Liver (tissue), 3 donors: ENCODE measurements around the gene UBE2M.

Source experiments
- EGR1 ChIP-seq, 2 donors: IDR thresholded peaks; 2 replicates each; pipeline ENCODE4 v1.6.1; 2016 to 2018; ENCODE audit warnings: antibody characterized with exemption in 2 of 2, low read depth in 2 of 2
- FOXA1 ChIP-seq: IDR thresholded peaks from 2 replicates; pipeline ENCODE4 v1.6.1; 2016; ENCODE audit warnings: antibody characterized with exemption
- GABPA ChIP-seq, 2 donors: IDR thresholded peaks in 1 of 2; conservative IDR thresholded peaks in 1 of 2; 2 replicates each; pipeline ENCODE4 v1.6.1; 2016; ENCODE audit warnings: antibody characterized with exemption in 2 of 2, mild to moderate bottlenecking in 1 of 2, moderate library complexity in 1 of 2
- JUND ChIP-seq, 2 donors: IDR thresholded peaks; 2 replicates each; pipeline ENCODE4 v1.6.1; 2016; ENCODE audit warnings: antibody characterized with exemption in 2 of 2
- NR2F2 ChIP-seq: IDR thresholded peaks from 2 replicates; pipeline ENCODE4 v1.6.1; 2016; ENCODE audit warnings: antibody characterized with exemption
- RAD21 ChIP-seq, 2 donors: IDR thresholded peaks; 2 replicates each; pipeline ENCODE4 v1.6.1; 2016; ENCODE audit warnings: antibody characterized with exemption in 2 of 2, mild to moderate bottlenecking in 2 of 2
- RXRA ChIP-seq, 2 donors: IDR thresholded peaks; 2 replicates each; pipeline ENCODE4 v1.6.1; 2017 to 2018; ENCODE audit warnings: antibody characterized with exemption in 2 of 2, mild to moderate bottlenecking in 1 of 2
- SP1 ChIP-seq: IDR thresholded peaks from 2 replicates; pipeline ENCODE4 v1.6.1; 2018; ENCODE audit warnings: antibody characterized with exemption, mild to moderate bottlenecking
- TAF1 ChIP-seq: conservative IDR thresholded peaks from 2 replicates; pipeline ENCODE4 v1.6.1; 2016; ENCODE audit warnings: antibody characterized with exemption, mild to moderate bottlenecking
- TF ChIP-seq, protein P1 (sequence below): fragments of 150-350 bp; IDR thresholded peaks from 2 replicates; pipeline ENCODE4 v1.5.1; 2017; ENCODE audit warnings: improper control_type of control experiment, low read depth, low read length; ENCODE audit not compliant: missing input control
- TF ChIP-seq, protein P2 (sequence below): IDR thresholded peaks from 2 replicates; pipeline ENCODE4 v1.6.1; 2016; ENCODE audit warnings: antibody characterized with exemption
- TF ChIP-seq, protein P3 (sequence below): IDR thresholded peaks from 2 replicates; pipeline ENCODE4 v1.6.1; 2016; ENCODE audit warnings: antibody characterized with exemption
- TF ChIP-seq, protein P4 (sequence below): IDR thresholded peaks from 2 replicates; pipeline ENCODE4 v1.6.1; 2016; ENCODE audit warnings: antibody characterized with exemption, mild to moderate bottlenecking
- TF ChIP-seq, protein P5 (sequence below): IDR thresholded peaks from 2 replicates; pipeline ENCODE4 v1.6.1; 2016; ENCODE audit warnings: antibody characterized with exemption
- donor health status: healthy.
- donor health status: healthy.

DNA sequence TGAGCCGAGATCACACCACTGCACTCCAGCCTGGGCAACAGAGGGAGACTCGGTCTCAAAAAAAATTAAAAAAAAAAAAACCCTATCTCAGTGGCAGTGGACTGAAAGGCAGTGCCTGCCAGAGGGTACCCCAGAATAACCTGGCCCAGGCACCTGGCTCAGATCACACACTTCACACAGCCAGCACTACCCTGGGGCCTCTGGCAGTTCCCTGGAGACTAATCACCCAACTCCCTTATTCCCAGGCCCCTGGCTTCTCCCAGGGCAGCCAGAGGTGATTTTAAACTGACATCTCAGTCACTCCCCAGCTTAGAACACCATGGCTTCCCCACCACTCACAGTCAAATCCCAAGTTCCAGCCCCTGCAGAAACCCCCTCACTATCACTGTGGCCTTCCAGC lies 43.2 kb downstream of the UBE2M start:
- TF ChIP-seq, protein P1, sequence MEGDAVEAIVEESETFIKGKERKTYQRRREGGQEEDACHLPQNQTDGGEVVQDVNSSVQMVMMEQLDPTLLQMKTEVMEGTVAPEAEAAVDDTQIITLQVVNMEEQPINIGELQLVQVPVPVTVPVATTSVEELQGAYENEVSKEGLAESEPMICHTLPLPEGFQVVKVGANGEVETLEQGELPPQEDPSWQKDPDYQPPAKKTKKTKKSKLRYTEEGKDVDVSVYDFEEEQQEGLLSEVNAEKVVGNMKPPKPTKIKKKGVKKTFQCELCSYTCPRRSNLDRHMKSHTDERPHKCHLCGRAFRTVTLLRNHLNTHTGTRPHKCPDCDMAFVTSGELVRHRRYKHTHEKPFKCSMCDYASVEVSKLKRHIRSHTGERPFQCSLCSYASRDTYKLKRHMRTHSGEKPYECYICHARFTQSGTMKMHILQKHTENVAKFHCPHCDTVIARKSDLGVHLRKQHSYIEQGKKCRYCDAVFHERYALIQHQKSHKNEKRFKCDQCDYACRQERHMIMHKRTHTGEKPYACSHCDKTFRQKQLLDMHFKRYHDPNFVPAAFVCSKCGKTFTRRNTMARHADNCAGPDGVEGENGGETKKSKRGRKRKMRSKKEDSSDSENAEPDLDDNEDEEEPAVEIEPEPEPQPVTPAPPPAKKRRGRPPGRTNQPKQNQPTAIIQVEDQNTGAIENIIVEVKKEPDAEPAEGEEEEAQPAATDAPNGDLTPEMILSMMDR, result no peak
- TF ChIP-seq SP1 (no peak), TAF1 (no peak), GABPA (IDR thresholded peaks at IDR 0.05 in 1 of 2, conservative IDR thresholded peaks at IDR 0.05 in 1 of 2) (no peak), RXRA (IDR thresholded peaks at IDR 0.05) (no peak), JUND (IDR thresholded peaks at IDR 0.05) (no peak), FOXA1 (no peak), RAD21 (IDR thresholded peaks at IDR 0.05) (no peak), EGR1 (IDR thresholded peaks at IDR 0.05; ENCODE audit: low read depth in 2 of 2) (no peak), NR2F2 (no peak)
- TF ChIP-seq, protein P2, sequence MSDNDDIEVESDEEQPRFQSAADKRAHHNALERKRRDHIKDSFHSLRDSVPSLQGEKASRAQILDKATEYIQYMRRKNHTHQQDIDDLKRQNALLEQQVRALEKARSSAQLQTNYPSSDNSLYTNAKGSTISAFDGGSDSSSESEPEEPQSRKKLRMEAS, result no peak
- TF ChIP-seq, protein P3, sequence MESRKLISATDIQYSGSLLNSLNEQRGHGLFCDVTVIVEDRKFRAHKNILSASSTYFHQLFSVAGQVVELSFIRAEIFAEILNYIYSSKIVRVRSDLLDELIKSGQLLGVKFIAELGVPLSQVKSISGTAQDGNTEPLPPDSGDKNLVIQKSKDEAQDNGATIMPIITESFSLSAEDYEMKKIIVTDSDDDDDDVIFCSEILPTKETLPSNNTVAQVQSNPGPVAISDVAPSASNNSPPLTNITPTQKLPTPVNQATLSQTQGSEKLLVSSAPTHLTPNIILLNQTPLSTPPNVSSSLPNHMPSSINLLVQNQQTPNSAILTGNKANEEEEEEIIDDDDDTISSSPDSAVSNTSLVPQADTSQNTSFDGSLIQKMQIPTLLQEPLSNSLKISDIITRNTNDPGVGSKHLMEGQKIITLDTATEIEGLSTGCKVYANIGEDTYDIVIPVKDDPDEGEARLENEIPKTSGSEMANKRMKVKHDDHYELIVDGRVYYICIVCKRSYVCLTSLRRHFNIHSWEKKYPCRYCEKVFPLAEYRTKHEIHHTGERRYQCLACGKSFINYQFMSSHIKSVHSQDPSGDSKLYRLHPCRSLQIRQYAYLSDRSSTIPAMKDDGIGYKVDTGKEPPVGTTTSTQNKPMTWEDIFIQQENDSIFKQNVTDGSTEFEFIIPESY, result no peak
- TF ChIP-seq, protein P4, sequence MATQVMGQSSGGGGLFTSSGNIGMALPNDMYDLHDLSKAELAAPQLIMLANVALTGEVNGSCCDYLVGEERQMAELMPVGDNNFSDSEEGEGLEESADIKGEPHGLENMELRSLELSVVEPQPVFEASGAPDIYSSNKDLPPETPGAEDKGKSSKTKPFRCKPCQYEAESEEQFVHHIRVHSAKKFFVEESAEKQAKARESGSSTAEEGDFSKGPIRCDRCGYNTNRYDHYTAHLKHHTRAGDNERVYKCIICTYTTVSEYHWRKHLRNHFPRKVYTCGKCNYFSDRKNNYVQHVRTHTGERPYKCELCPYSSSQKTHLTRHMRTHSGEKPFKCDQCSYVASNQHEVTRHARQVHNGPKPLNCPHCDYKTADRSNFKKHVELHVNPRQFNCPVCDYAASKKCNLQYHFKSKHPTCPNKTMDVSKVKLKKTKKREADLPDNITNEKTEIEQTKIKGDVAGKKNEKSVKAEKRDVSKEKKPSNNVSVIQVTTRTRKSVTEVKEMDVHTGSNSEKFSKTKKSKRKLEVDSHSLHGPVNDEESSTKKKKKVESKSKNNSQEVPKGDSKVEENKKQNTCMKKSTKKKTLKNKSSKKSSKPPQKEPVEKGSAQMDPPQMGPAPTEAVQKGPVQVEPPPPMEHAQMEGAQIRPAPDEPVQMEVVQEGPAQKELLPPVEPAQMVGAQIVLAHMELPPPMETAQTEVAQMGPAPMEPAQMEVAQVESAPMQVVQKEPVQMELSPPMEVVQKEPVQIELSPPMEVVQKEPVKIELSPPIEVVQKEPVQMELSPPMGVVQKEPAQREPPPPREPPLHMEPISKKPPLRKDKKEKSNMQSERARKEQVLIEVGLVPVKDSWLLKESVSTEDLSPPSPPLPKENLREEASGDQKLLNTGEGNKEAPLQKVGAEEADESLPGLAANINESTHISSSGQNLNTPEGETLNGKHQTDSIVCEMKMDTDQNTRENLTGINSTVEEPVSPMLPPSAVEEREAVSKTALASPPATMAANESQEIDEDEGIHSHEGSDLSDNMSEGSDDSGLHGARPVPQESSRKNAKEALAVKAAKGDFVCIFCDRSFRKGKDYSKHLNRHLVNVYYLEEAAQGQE, result no peak
- TF ChIP-seq, protein P5, sequence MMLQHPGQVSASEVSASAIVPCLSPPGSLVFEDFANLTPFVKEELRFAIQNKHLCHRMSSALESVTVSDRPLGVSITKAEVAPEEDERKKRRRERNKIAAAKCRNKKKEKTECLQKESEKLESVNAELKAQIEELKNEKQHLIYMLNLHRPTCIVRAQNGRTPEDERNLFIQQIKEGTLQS, result no peak
